H1 (cell line): ENCODE measurements around the gene FBXW2.

ENCODE experiments used
- BACH1 ChIP-seq: IDR thresholded peaks from 2 replicates; pipeline ENCODE4 v1.6.1; 2012; ENCODE audit warnings: low read length, improper control_type of control experiment
- POLR2A ChIP-seq, 2 experiments: IDR thresholded peaks; 1 replicate in 1 of 2; 2 replicates in 1 of 2; pipeline ENCODE4 v1.6.1; 2011; ENCODE audit warnings: low read depth in 2 of 2, low read length in 2 of 2, mild to moderate bottlenecking in 2 of 2; ENCODE audit errors: control extremely low read depth in 1 of 2
- POLR2AphosphoS5 ChIP-seq: IDR thresholded peaks from 2 replicates; pipeline ENCODE4 v1.6.1; 2011; ENCODE audit warnings: low read depth, low read length
- TF ChIP-seq, protein P1 (sequence below), 3 experiments: IDR thresholded peaks; 1 replicate in 2 of 3; 2 replicates in 1 of 3; pipeline versions ENCODE4 v1.5.1 to v1.6.1; 2011; ENCODE audit warnings: low read length in 3 of 3, mild to moderate bottlenecking in 3 of 3, inconsistent platforms in 2 of 3, low read depth in 1 of 3, moderate library complexity in 1 of 3; ENCODE audit not compliant: insufficient read depth in 1 of 3; ENCODE audit errors: control extremely low read depth in 1 of 3

DNA sequence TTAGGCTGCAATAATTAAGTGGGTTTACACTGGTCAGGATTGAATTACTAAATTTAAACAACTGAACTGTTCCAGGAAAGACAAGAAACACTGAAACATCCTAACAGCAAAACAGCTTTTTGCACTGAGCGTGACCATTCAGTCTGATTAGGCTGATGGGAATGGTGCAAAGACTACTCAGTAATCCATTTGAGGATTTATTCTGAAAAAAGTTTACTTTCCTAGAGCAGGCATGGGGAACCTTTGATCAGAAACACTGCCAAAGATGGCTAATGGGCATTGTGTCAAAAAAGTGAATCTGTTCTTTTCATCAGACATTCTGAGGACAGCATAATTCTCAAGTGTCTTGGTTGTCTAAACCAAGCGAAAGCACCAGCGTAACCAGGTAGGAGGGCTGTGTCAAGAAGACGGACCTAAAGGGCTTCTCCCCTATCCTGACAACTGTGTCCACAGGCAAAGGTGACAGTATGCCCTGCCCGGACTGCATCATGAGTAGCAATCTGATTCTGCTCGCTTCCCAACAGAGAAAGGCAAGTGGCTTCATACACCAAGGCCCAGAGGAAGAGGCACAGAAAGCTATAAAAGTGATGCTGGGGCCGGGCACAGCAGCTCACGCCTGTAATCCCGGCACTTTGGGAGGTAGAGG, 33.3 kb downstream of the FBXW2 start:
- TF ChIP-seq, protein P1, sequence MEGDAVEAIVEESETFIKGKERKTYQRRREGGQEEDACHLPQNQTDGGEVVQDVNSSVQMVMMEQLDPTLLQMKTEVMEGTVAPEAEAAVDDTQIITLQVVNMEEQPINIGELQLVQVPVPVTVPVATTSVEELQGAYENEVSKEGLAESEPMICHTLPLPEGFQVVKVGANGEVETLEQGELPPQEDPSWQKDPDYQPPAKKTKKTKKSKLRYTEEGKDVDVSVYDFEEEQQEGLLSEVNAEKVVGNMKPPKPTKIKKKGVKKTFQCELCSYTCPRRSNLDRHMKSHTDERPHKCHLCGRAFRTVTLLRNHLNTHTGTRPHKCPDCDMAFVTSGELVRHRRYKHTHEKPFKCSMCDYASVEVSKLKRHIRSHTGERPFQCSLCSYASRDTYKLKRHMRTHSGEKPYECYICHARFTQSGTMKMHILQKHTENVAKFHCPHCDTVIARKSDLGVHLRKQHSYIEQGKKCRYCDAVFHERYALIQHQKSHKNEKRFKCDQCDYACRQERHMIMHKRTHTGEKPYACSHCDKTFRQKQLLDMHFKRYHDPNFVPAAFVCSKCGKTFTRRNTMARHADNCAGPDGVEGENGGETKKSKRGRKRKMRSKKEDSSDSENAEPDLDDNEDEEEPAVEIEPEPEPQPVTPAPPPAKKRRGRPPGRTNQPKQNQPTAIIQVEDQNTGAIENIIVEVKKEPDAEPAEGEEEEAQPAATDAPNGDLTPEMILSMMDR (IDR thresholded peaks at IDR 0.05; ENCODE audit: control extremely low read depth in 1 of 3, insufficient read depth in 1 of 3, low read depth in 1 of 3, low read length in 3 of 3) = no peak
- TF ChIP-seq POLR2AphosphoS5 (no peak), POLR2A (IDR thresholded peaks at IDR 0.05; ENCODE audit: control extremely low read depth in 1 of 2, low read depth in 2 of 2, low read length in 2 of 2) (no peak), BACH1 (no peak)
